Peyer's patch (tissue), 4 donors: ENCODE data around the gene ZSWIM3. TPM values are rescaled to one million over a fixed set of nuclear protein-coding genes. Genes with fewer than 3 reads are reported as not detected.

ENCODE experiments used
- DNase-seq, 3 donors: peaks; one replicate each; pipeline ENCODE4 v3.0.0-alpha.2; 2017 to 2019
- H3K27ac ChIP-seq, 4 donors: fragments of 200-600 bp; sonication (generic); one replicate each; pipeline ENCODE4 v1.5.1; 2016 to 2019
- H3K27me3 ChIP-seq, 2 donors: fragments of 200-600 bp; sonication (generic); one replicate each; pipeline ENCODE4 v1.5.1; 2019
- H3K36me3 ChIP-seq, 3 donors: fragments of 200-600 bp; sonication (generic); one replicate each; pipeline ENCODE4 v1.5.1; 2016 to 2019
- H3K4me1 ChIP-seq, 4 donors: fragments of 200-600 bp; sonication (generic); one replicate each; pipeline ENCODE4 v1.5.1; 2016 to 2019
- H3K4me3 ChIP-seq, 4 donors: fragments of 200-600 bp; sonication (generic); 1 replicate in 3 of 4; 2 replicates in 1 of 4; pipeline ENCODE4 v1.5.1; 2016 to 2019; ENCODE audit warnings: mild to moderate bottlenecking in 1 of 4
- H3K9me3 ChIP-seq, 4 donors: fragments of 200-600 bp; sonication (generic); one replicate each; pipeline ENCODE4 v1.5.1; 2016 to 2019; ENCODE audit warnings: mild to moderate bottlenecking in 1 of 4
- POLR2A ChIP-seq, 2 donors: fragments of 450-650 bp; IDR thresholded peaks; one replicate each; pipeline ENCODE4 v1.5.1; 2017; ENCODE audit warnings: antibody characterized with exemption in 2 of 2, mild to moderate bottlenecking in 2 of 2, moderate library complexity in 2 of 2
- total RNA-seq, 4 donors: library from RNA; depleted of rRNA; stranded (reverse); fragments of >200 nt; gene quantifications; one replicate each; pipeline ENCODE4 v1.1.0, GENCODE V29; 2016
- TF ChIP-seq, protein P1 (sequence below), 6 experiments: fragments of 450-650 bp in 4 of 6; fragments of 200-600 bp in 2 of 6; sonication (generic) in 1 of 6; IDR thresholded peaks; one replicate each; pipeline ENCODE4 v1.5.1; 2017 to 2019; ENCODE audit warnings: antibody characterized with exemption in 6 of 6, mild to moderate bottlenecking in 3 of 6, moderate library complexity in 1 of 6

ZSWIM3 gene
- total RNA-seq, 4 donors from 2014 or later, result 2.5 to 9.1 (median 4.6) TPM

DNA sequence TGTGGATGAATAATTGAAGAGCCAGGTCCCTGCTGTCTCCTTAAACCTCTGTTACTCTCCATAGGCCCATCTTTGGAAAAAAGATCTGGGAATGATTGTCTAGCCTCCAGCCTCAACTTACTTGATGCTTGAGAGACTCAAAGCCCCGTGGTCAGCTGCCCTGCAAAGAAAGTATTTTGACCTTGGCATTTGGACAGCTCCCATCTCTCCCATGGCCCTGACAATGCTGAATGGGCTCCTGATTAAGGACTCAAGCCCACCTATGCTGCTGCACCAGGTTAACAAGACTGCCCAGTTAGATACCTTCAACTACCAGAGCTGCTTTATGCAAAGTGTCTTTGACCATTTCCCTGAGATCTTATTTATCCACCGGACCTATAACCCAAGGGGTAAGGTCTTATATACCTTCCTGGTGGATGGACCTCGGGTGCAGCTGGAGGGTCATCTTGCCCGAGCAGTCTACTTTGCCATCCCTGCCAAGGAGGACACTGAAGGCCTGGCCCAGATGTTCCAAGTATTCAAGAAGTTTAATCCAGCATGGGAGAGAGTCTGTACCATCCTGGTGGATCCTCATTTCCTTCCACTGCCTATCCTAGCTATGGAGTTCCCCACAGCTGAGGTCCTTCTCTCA, 25.2 kb downstream of the ZSWIM3 start:
- no peak overlapping the region for H3K4me3 ChIP-seq
- no peaks in the 10 kb centered on the region for H3K27me3 ChIP-seq
- DNase-seq, result peak in 1 of 3 donors; percentile 10
- TF ChIP-seq, protein P1, sequence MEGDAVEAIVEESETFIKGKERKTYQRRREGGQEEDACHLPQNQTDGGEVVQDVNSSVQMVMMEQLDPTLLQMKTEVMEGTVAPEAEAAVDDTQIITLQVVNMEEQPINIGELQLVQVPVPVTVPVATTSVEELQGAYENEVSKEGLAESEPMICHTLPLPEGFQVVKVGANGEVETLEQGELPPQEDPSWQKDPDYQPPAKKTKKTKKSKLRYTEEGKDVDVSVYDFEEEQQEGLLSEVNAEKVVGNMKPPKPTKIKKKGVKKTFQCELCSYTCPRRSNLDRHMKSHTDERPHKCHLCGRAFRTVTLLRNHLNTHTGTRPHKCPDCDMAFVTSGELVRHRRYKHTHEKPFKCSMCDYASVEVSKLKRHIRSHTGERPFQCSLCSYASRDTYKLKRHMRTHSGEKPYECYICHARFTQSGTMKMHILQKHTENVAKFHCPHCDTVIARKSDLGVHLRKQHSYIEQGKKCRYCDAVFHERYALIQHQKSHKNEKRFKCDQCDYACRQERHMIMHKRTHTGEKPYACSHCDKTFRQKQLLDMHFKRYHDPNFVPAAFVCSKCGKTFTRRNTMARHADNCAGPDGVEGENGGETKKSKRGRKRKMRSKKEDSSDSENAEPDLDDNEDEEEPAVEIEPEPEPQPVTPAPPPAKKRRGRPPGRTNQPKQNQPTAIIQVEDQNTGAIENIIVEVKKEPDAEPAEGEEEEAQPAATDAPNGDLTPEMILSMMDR (IDR thresholded peaks at IDR 0.05), result no peak
- H3K4me1 ChIP-seq, result peaks cover 0 to 35% (median 3%) of the 10 kb centered on the region in 4 donors
- H3K36me3 ChIP-seq, result peaks cover 0 to 39% (median 0%) of the 10 kb centered on the region in 3 donors
- no peaks in the 10 kb centered on the region for H3K9me3 ChIP-seq
- no peak overlapping the region for H3K27ac ChIP-seq

DNA sequence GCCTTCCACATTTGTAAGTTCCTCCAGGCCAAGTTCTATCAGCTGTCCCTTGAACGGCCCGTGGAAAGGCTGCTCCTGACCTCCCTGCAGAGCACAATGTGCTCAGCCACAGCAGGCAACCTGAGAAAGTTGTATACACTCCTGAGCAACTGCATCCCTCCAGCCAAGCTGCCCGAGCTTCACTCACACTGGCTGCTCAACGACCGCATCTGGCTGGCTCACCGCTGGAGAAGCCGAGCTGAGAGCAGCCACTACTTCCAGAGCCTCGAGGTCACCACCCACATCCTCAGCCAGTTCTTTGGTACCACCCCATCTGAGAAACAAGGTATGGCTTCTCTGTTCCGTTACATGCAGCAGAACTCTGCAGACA, 25.7 kb downstream of the ZSWIM3 start:
- Histone ChIP-seq H3K4me3 (no peak overlapping the region), H3K4me1 (peaks cover 0 to 35% (median 3%) of the 10 kb centered on the region in 4 donors), H3K27me3 (no peaks in the 10 kb centered on the region), H3K9me3 (no peaks in the 10 kb centered on the region), H3K36me3 (peaks cover 0 to 34% (median 0%) of the 10 kb centered on the region in 3 donors), H3K27ac (no peak overlapping the region)
- DNase-seq, result no peak
- TF ChIP-seq POLR2A (IDR thresholded peaks at IDR 0.05), result no peak
- TF ChIP-seq, protein P1 (IDR thresholded peaks at IDR 0.05), result no peak

DNA sequence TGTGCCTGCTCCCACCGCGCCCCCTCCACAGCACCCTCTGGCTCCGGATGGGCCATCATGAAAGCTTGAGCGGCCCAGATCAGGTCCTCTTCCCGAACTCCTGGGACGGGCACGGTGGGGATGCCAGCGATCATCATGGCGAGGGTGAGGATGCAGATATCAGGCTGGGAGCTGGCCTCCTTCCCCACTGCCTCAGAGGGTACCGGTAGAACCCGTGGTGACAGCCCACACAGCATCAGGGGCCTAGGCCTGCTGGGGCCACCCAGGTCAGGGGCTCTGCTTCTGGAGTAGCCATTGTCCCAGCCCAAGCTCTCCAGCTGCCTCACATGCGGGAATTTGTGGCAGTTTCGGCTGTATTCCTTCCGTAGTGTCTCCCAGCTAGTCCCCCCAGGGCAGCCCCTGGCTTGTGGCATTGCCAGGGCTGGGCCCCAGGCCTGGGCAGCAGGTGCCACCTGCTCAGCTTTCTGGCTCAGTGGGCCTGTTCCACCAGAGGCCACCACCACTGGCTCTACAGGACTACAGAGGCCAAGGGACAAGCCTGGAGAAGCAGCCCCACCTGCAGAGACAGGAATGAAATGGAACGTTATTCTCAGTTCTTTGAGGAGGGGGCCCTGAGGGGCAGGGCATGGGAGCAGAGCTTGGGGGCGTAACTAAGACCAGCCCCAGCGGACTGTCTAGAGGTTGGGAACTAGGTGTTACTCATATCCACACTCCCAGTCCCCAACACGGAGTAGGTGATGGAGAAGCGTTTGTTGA, 29.4 kb downstream of the ZSWIM3 start:
- H3K27ac ChIP-seq, result no peak overlapping the region
- no peaks in the 10 kb centered on the region for H3K27me3 ChIP-seq
- H3K4me3 ChIP-seq, result no peak overlapping the region
- H3K36me3 ChIP-seq, result peaks cover 0 to 40% (median 0%) of the 10 kb centered on the region in 3 donors
- DNase-seq, result no peak
- H3K4me1 ChIP-seq, result peaks cover 0 to 46% (median 2%) of the 10 kb centered on the region in 4 donors
- TF ChIP-seq, protein P1 (IDR thresholded peaks at IDR 0.05), result no peak
- no peak for TF ChIP-seq POLR2A (IDR thresholded peaks at IDR 0.05)
- no peaks in the 10 kb centered on the region for H3K9me3 ChIP-seq

DNA sequence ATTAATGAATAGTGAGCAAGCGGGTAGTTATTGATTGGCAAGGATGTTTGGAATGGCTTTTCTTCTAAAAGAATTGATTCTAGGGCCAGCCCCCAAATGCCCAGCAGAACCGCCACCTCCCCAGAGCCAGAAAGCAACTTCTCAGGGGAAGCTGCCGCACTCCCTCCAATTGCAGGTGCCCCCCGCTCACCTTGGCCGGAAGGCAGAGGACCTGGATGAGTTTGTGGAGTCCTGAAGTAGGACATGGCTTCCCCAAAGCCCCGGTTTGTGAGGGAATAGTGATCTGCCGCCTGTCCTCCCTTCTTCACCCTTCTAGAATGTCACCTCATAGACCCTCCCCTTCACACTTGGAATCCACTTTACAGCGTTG, 29.9 kb downstream of the ZSWIM3 start, which contains the start of gene SPATA25:
Gene SPATA25, minus strand, starts transcription at position 277 of the 370 bp plus-strand sequence. Its CDS starts 32 bp downstream, at position 245.
- peaks cover 0 to 46% (median 3%) of the 10 kb centered on the region in 4 donors for H3K4me1 ChIP-seq
- TF ChIP-seq POLR2A (IDR thresholded peaks at IDR 0.05), result no peak
- TF ChIP-seq, protein P1 (IDR thresholded peaks at IDR 0.05), result no peak
- no peak within 1 kb of the TSS for H3K4me3 ChIP-seq
- no peak within 1 kb of the TSS for H3K27ac ChIP-seq
- DNase-seq, result no peak
- no peaks in the 10 kb centered on the region for H3K27me3 ChIP-seq
- peaks cover 0 to 40% (median 0%) of the 10 kb centered on the region in 3 donors for H3K36me3 ChIP-seq
- no peaks in the 10 kb centered on the region for H3K9me3 ChIP-seq

DNA sequence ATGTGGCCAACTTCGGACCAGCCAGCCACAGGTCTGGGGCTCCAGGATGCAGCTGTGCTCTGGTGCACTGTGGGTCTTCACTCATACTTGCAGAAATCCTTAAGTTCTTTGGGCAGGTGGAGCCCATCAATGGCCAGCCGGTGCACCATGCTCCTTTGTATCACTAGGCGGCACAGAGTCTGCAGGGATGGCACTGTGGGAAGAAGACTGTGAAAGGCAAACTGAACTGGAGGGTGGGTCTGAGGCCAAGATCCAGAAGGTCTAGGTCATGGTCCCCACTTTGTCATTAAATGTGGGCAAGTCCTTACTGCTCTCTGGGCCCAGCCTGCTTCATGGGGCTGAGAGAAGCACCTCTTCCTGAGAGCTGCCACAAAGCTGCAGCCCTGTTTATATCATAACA, 31.3 kb downstream of the ZSWIM3 start:
- no peak overlapping the region for H3K4me3 ChIP-seq
- peaks cover 0 to 51% (median 11%) of the 10 kb centered on the region in 4 donors for H3K4me1 ChIP-seq
- no peaks in the 10 kb centered on the region for H3K27me3 ChIP-seq
- no peaks in the 10 kb centered on the region for H3K9me3 ChIP-seq
- TF ChIP-seq POLR2A (IDR thresholded peaks at IDR 0.05), result no peak
- TF ChIP-seq, protein P1 (IDR thresholded peaks at IDR 0.05), result peak in 1 of 6 experiments; percentile 6
- no peak overlapping the region for H3K27ac ChIP-seq
- peaks cover 0 to 30% (median 0%) of the 10 kb centered on the region in 3 donors for H3K36me3 ChIP-seq
- no peak for DNase-seq
